HUES64 (cell line): Measurements from ENCODE around the gene GATD1.
A peak's percentile ranks its signal among the peaks of the same experiment; 100 is the strongest.

Experiments used
- H3K27ac ChIP-seq: 2 replicates; pipeline ENCODE4 v1.7.0; 2013; ENCODE audit warnings: low read depth, low read length, inconsistent platforms
- H3K27me3 ChIP-seq: 2 replicates; pipeline ENCODE4 v1.6.1; 2013; ENCODE audit warnings: mild to moderate bottlenecking, low read length; ENCODE audit not compliant: insufficient read depth
- H3K36me3 ChIP-seq: 2 replicates; pipeline ENCODE4 v1.6.1; 2013; ENCODE audit warnings: mild to moderate bottlenecking, low read length; ENCODE audit not compliant: insufficient read depth
- H3K4me1 ChIP-seq: 2 replicates; pipeline ENCODE4 v1.6.1; 2013; ENCODE audit warnings: mild to moderate bottlenecking, low read length, moderate library complexity; ENCODE audit not compliant: insufficient read depth
- H3K4me3 ChIP-seq: 2 replicates; pipeline ENCODE4 v1.5.1; 2013; ENCODE audit warnings: mild to moderate bottlenecking, low read length, moderate library complexity
- H3K9ac ChIP-seq: 2 replicates; pipeline ENCODE4 v1.6.1; 2013; ENCODE audit warnings: mild to moderate bottlenecking, low read depth, low read length
- H3K9me3 ChIP-seq: 2 replicates; pipeline ENCODE4 v1.6.1; 2013; ENCODE audit warnings: low read depth, low read length; ENCODE audit not compliant: insufficient read depth
- WGBS: fragments of 150-250, 120-280 bp; methylation state at CpG from one replicate; pipeline ENCODE4 v1.1.7; 2013; ENCODE audit warnings: missing lambda C conversion rate; 5-methylcytosine and 5-hydroxymethylcytosine counted together

The GATD1 gene

GRCh38 chr11:792873-793272 lies 15.6 kb upstream of the GATD1 start:
- Histone ChIP-seq H3K36me3 (peaks cover 26% of the 10 kb centered on the region; the same call in 1 of the 2 replicates), H3K27ac (no peak overlapping the region)
- 93% methylated on average over 13 of the region's 13 CpGs for WGBS

GRCh38 chr11:792535-792821 lies 15.2 kb upstream of the GATD1 start:
- Histone ChIP-seq H3K27me3 (no peaks in the 10 kb centered on the region), H3K27ac (no peak overlapping the region), H3K36me3 (peaks cover 26% of the 10 kb centered on the region; the same call in 1 of the 2 replicates), H3K9me3 (no peaks in the 10 kb centered on the region), H3K4me3 (no peak overlapping the region), H3K4me1 (peaks cover 9% of the 10 kb centered on the region; the same call in 1 of the 2 replicates), H3K9ac (no peak overlapping the region)
- 96% methylated on average over 15 of the region's 15 CpGs for WGBS

More at GRCh38 chr11:792873-793272, 15.6 kb upstream of the GATD1 start:
- no peak overlapping the region for H3K9ac ChIP-seq
- no peak overlapping the region for H3K4me3 ChIP-seq
- no peaks in the 10 kb centered on the region for H3K9me3 ChIP-seq
- peaks cover 9% of the 10 kb centered on the region; the same call in 1 of the 2 replicates for H3K4me1 ChIP-seq
- H3K27me3 ChIP-seq: no peaks in the 10 kb centered on the region

GRCh38 chr11:791658-792534 lies 14.6 kb upstream of the GATD1 start:
- Histone ChIP-seq H3K9ac (no peak overlapping the region), H3K4me3 (no peak overlapping the region), H3K4me1 (peaks cover 9% of the 10 kb centered on the region; the same call in 1 of the 2 replicates), H3K9me3 (no peaks in the 10 kb centered on the region), H3K27ac (no peak overlapping the region), H3K27me3 (no peaks in the 10 kb centered on the region), H3K36me3 (peaks cover 26% of the 10 kb centered on the region; the same call in 1 of the 2 replicates)
- 95% methylated on average over 49 of the region's 49 CpGs for WGBS

- Histone ChIP-seq H3K4me3 (no peak overlapping the region), H3K27ac (0 out of 2 replicates have a peak overlapping the region, but pooled peaks have one; percentile 25), H3K4me1 (peaks cover 4% of the 10 kb centered on the region; the same call in 1 of the 2 replicates), H3K27me3 (no peaks in the 10 kb centered on the region), H3K9me3 (no peaks in the 10 kb centered on the region), H3K9ac (no peak overlapping the region), H3K36me3 (peaks cover 26% of the 10 kb centered on the region; the same call in 1 of the 2 replicates)
- 63% methylated on average over 18 of the region's 18 CpGs for WGBS
Observed at GRCh38 chr11:790721-791564, 13.7 kb upstream of the GATD1 start.

DNA sequence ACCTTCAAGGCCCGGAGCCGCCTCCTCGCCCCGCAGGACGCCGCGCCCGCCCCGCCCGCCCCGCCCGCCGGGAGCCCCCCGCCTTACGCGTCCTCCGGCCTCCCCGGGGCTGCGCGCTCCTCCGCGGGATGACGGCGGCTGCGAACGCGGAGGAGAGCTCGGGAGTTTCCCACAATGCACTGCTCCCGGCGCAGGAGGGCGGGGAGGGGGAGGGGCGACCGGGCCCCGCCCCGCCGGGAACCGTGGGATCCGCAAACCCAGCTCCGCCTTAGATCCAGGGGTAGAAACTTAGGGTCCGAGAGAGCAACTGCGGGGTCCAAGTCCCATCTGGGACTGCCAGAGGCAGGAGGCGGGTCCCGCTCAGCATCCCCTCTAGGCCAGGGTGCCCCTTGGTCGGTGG lies 12.7 kb upstream of the GATD1 start, which contains the start of gene CEND1:
Gene CEND1, minus strand, starts transcription at position 148 of the 400 bp plus-strand sequence. CDS start 1,514 bp downstream, outside the sequence.
- Histone ChIP-seq H3K9me3 (no peaks in the 10 kb centered on the region), H3K9ac (no peak within 1 kb of the TSS), H3K27ac (no peak within 1 kb of the TSS), H3K4me1 (peaks cover 4% of the 10 kb centered on the region; the same call in 1 of the 2 replicates), H3K36me3 (peaks cover 26% of the 10 kb centered on the region; the same call in 1 of the 2 replicates), H3K4me3 (no peak within 1 kb of the TSS), H3K27me3 (no peaks in the 10 kb centered on the region)
- WGBS: 16% methylated on average over 43 of the region's 44 CpGs

DNA sequence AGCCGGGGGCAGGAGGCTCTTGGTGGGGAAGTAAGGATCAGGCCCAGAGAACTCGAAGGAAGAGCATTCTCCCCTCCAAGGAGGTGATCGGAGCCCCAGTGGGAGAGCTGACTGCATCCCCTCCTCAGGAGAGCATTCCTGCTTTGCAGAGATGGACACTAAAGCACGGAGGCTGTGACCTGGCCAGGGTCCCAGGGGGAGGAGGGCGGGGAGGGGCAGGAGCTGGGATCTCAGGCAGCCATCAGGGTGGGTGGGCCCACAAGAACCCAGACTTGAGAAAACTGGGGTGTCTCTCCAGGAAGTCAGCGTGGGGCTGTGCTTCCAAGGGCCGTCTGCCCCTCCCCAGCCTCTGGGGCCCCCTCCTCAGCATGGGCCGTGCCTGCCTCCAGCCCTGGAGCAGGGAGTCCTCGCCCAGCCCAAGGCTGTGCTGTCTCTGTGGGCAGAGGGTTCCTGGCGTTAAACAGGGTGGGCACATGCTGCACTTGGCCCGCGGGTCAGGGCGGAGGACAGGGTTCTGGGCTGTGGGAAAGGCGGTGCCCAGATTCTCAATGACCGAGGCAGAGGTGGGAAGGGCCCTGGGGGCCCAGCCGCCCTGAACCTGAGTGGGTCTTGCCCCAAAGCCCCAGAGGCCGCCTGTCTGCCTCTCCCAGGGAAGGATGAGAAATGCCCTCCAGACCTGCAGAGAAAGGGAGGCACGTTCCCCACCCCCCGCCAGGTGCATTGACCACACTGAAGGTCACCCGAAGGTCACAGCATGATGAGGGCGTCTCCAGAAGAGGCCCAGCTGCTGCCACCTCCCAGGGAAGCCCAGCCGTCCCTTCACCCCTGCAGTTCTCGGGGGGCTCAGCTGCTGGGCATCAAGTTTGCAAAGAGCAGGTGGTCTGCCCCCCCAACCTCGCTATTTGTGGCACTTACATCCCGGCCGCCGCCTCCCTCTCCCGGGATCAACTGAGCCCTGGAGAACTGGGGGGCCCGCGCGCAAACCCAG lies 12.0 kb upstream of the GATD1 start:
- no peaks in the 10 kb centered on the region for H3K9me3 ChIP-seq
- no peak overlapping the region for H3K9ac ChIP-seq
- 62% methylated on average over 31 of the region's 31 CpGs for WGBS
- peaks cover 4% of the 10 kb centered on the region; the same call in 1 of the 2 replicates for H3K4me1 ChIP-seq
- H3K4me3 ChIP-seq: no peak overlapping the region
- no peak overlapping the region for H3K27ac ChIP-seq
- H3K36me3 ChIP-seq: peaks cover 21% of the 10 kb centered on the region; the same call in 1 of the 2 replicates
- H3K27me3 ChIP-seq: no peaks in the 10 kb centered on the region

DNA sequence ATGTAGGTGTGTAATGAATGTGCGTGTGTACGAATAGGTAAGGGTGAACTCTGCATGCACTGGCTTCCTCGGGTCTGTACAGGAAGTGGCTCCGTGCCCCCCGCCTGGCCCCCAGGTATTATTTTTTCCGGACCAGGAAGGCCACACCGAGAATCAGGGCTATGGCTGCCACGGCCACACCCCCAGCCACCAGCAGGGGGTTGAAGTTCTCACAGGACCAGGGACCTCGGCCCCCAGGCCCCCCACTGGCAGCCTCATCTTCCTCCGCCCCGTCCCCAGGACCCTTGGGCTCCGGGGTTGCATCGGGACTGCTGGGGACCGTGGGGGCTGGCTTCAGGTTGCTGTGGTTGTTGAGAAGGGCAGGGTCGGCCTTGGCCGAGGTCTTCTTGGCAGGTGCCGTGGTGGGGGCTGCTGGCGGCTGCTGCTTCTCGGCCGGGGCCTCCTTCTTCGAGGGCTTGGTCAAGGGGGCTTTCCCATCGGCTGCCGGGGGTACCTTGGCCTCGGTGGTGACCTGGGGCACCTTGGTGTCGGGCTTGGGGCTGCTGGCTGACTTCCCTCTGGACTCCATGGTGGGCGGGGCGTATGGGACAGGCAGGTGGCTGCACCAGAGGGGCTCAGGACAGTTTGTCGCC lies 10.8 kb upstream of the GATD1 start:
- WGBS: 87% methylated on average over 28 of the region's 28 CpGs
- Histone ChIP-seq H3K27ac (no peak overlapping the region), H3K9ac (no peak overlapping the region), H3K4me1 (peaks cover 7% of the 10 kb centered on the region), H3K9me3 (no peaks in the 10 kb centered on the region), H3K4me3 (no peak overlapping the region), H3K36me3 (peaks cover 11% of the 10 kb centered on the region; the same call in 1 of the 2 replicates), H3K27me3 (no peaks in the 10 kb centered on the region)

DNA sequence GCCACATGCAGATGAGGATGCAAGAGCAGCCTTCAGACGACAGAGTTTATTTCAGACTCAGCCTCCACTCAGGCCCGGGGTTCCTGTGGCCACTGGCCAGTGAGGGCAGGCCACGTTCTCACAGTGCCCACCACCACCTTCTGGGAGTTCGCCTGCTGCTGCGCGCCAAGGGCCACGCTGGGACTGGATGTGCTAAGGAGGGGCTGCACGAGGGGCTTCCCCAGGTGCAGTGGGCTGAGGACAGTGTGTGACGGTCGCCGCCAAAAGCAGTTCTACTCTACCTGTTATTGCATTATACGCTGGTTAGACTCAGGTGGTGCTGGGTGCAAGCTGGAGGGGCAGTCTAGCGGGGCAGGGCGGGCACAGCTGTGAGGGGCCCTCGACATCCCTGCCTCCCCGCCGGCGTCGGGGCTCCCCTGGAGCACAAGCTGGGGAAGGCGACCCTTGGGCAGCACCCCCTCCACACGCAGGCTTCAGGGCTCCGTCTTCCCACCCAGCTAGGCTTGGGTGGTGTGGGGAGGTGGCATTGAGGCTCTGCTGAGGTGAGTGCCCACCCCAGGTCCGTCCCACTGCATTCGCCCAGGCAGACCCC lies 9.9 kb upstream of the GATD1 start:
- Histone ChIP-seq H3K27ac (no peak overlapping the region), H3K9ac (no peak overlapping the region), H3K36me3 (peaks cover 10% of the 10 kb centered on the region; the same call in 1 of the 2 replicates), H3K9me3 (no peaks in the 10 kb centered on the region), H3K4me3 (no peak overlapping the region), H3K4me1 (peaks cover 13% of the 10 kb centered on the region), H3K27me3 (no peaks in the 10 kb centered on the region)
- 93% methylated on average over 24 of the region's 24 CpGs for WGBS

DNA sequence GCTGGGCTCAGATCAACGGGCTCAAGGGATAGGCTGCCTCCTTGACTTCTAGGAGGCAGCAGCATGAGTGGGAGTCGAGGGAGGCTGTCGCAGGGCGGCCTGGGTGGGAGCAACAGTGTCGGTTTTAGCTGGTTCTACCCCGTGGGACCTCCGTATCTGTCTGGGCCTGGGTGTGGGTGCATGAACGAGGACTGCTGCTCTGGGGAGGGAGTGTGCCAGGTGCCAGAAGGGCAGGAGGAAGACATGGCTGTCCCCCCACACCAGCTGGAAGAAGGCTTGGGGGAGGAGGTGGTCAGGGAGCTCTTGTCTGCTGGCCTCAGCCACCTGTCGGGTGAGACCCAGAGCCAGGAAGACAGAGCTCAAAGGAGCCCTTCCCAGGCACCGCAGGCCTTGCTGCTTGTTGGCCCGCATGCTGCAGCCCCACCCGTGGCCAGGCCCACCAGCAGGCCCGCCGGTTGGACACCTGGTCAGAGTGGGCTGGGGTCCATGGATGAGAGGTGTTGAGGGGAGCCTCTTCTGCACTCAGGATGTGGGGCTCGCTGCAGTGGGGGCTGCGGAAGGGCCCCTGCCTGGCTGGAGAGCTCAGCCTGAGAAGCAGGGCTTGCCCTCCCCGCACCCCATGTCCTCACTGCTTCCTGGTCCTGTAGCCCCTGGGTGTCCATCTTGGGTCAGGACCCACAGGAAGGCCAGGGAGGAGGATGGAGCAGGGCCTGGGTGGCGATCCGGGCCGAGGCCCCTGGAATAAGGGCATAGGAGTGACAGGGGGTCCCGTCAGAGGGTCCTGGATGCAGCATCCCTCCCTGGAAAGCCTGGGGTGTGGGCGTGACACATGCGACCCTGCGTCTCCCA lies 9.2 kb upstream of the GATD1 start:
- peaks cover 13% of the 10 kb centered on the region for H3K4me1 ChIP-seq
- no peaks in the 10 kb centered on the region for H3K27me3 ChIP-seq
- no peaks in the 10 kb centered on the region for H3K9me3 ChIP-seq
- WGBS: 87% methylated on average over 23 of the region's 24 CpGs
- H3K27ac ChIP-seq: no peak overlapping the region
- H3K36me3 ChIP-seq: peaks cover 5% of the 10 kb centered on the region; the same call in 1 of the 2 replicates
- H3K4me3 ChIP-seq: no peak overlapping the region
- no peak overlapping the region for H3K9ac ChIP-seq
